Measurements from ENCODE around the gene PDE4DIP. TPM values are rescaled to one million over a fixed set of nuclear protein-coding genes. Genes with fewer than 3 reads are reported as not detected.
"Not testable (repeated sequence)": the region's sequence is repeated elsewhere in the genome, so short reads cannot be mapped to it uniquely, and the experiment has no call there.

The PDE4DIP gene
- total RNA-seq, 2 donors from 2014 or later, result 33.0 to 56.2 TPM

DNA sequence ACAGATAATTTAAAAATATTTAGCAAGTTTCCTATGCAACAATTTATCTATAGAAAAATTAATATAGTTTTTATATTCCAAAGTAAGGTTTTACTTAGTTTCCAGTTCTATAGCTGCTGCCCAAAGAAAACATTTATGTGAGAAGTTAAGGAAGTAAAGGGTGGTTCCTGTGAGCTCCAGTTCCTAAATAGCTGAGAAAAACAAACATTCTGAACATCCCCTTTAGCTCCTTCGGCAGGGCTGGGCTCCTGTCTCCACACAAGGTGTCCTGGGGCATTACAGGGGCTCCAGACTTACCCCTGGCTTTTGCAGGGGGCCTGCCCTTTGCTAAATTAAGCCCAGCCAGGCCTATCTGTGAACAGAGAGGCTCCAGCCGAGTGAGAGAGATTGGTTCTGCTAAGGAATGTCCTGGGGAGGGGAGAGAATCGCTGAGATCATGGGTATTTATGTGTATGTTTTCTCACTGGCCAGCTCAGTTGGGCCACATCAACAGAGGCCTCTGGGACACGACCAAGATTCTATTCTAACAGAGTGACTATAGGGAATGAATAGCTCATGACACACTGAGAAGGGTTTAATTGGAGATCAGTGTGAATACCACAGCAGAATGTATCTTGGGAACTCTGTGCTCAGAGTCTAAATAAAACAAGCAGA, 72.6 kb downstream of the PDE4DIP start:
- H3K27ac Mint-ChIP-seq, result not testable (repeated sequence)

DNA sequence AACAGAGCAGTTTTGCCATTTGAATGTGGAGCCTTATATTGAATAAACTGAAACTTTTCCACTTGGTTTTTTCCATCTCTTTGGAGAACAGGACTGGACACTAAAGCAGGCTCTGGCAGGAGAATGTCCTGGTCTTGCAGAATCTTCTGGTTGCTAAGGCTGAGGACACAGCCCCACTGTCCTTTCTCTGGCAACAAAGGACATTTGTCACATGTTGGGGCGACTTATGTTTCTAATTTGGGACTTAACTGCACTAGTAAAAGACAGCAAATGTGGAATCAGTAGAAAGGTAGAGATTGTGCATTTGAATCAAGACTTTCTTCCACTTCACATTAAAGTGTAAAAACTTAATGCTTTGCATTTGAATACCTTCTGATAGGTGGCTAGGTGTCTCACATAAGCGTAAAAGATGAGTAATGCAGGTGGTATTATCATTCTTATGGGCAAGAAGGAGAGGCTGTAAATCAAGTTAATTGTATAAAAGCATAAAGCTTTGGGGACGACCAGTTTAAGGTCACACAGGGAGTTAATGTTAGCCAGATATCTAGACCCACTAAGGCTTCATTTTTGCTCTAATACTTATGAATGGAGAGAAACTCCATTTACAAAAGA, 74.7 kb downstream of the PDE4DIP start:
- 90% methylated on average over 1 of the region's 3 CpGs; no CpG with 5 or more reads in 1 of the 2 experiments for WGBS, 2 experiments (ENCODE audit: insufficient coverage in 1 of 2, insufficient read length in 1 of 2)
- DNase-seq; H3K4me1 ChIP-seq (ENCODE audit: control insufficient read depth, insufficient read depth, low read length); H3K4me3 Mint-ChIP-seq; H3K27me3 ChIP-seq (ENCODE audit: control insufficient read depth, insufficient read depth, low read length, poor library complexity, severe bottlenecking); H3K36me3 ChIP-seq (ENCODE audit: control insufficient read depth, insufficient read depth, low read length); H3K27me3 Mint-ChIP-seq (ENCODE audit: insufficient read depth); H3K36me3 Mint-ChIP-seq (ENCODE audit: low read depth); H3K9me3 Mint-ChIP-seq; H3K27ac ChIP-seq (ENCODE audit: low read depth, low read length); H3K9me3 ChIP-seq (ENCODE audit: control insufficient read depth, low read length); H3K4me1 Mint-ChIP-seq; H3K27ac Mint-ChIP-seq; H3K9ac ChIP-seq (ENCODE audit: extremely low read depth, low read length, poor library complexity, severe bottlenecking); H3K4me3 ChIP-seq (ENCODE audit: low read length): not testable (repeated sequence)

More for the DNA sequence above, 72.6 kb downstream of the PDE4DIP start:
- H3K27me3 Mint-ChIP-seq (ENCODE audit: insufficient read depth); H3K36me3 ChIP-seq (ENCODE audit: control insufficient read depth, insufficient read depth, low read length); H3K4me1 Mint-ChIP-seq; H3K4me3 Mint-ChIP-seq; H3K27ac ChIP-seq (ENCODE audit: low read depth, low read length); H3K4me1 ChIP-seq (ENCODE audit: control insufficient read depth, insufficient read depth, low read length); H3K9me3 ChIP-seq (ENCODE audit: control insufficient read depth, low read length); H3K36me3 Mint-ChIP-seq (ENCODE audit: low read depth); H3K27me3 ChIP-seq (ENCODE audit: control insufficient read depth, insufficient read depth, low read length, poor library complexity, severe bottlenecking); H3K4me3 ChIP-seq (ENCODE audit: low read length); DNase-seq; H3K9me3 Mint-ChIP-seq; H3K9ac ChIP-seq (ENCODE audit: extremely low read depth, low read length, poor library complexity, severe bottlenecking): not testable (repeated sequence)
- 22% methylated on average over 1 of the region's 4 CpGs; no CpG with 5 or more reads in 1 of the 2 experiments for WGBS, 2 experiments (ENCODE audit: insufficient coverage in 1 of 2, insufficient read length in 1 of 2)

DNA sequence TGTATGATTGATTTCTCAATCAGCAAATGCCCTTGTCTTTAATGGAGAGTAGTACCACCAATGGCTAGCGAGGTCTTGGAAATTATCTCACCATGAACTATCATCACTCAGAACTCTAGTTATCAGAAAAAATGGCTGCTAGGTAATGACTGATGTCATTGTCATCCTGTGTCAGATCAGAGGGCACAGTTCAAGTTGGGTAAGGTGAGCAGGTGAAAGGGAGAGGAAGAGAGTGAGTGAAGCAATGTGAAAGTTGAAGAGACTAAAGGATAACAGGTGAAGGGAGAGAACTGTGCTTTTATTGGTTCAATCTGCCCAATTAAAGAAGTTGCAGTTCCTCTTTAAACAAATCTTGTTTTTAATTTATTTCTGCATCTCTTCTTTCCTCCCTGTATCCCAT, 76.8 kb downstream of the PDE4DIP start:
- not testable (repeated sequence) for H3K27ac Mint-ChIP-seq; H3K4me3 Mint-ChIP-seq; DNase-seq; H3K9ac ChIP-seq (ENCODE audit: extremely low read depth, low read length, poor library complexity, severe bottlenecking); H3K9me3 Mint-ChIP-seq; H3K4me1 ChIP-seq (ENCODE audit: control insufficient read depth, insufficient read depth, low read length); H3K27me3 Mint-ChIP-seq (ENCODE audit: insufficient read depth); H3K27me3 ChIP-seq (ENCODE audit: control insufficient read depth, insufficient read depth, low read length, poor library complexity, severe bottlenecking); H3K36me3 ChIP-seq (ENCODE audit: control insufficient read depth, insufficient read depth, low read length); H3K27ac ChIP-seq (ENCODE audit: low read depth, low read length); H3K4me1 Mint-ChIP-seq; H3K4me3 ChIP-seq (ENCODE audit: low read length); H3K36me3 Mint-ChIP-seq (ENCODE audit: low read depth); H3K9me3 ChIP-seq (ENCODE audit: control insufficient read depth, low read length)
- no CpG with 5 or more reads among the region's 1 CpG for WGBS, 2 experiments (ENCODE audit: insufficient coverage in 1 of 2, insufficient read length in 1 of 2)

DNA sequence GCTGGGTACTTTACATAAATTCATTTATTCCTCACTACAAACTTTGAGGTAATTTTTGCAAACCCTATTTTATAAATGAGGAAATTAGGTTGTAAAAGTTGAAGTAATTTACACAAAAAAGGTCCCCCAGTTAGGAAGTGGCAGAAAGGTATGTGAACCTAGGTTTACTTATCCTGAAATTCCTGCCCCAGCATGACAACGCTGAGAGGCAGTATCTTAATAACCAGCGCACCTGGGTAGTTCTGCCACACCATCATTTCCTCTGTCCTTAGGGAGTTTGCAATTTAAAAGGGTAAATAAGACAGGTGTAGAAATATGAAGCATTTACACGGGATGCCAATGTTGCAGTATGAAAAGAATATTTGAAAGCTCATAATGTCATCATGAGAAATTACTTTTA, 79.6 kb downstream of the PDE4DIP start:
- WGBS, 2 experiments (ENCODE audit: insufficient coverage in 1 of 2, insufficient read length in 1 of 2), result 88% methylated on average over 1 of the region's 3 CpGs; no CpG with 5 or more reads in 1 of the 2 experiments
- H3K9me3 Mint-ChIP-seq; H3K27me3 Mint-ChIP-seq (ENCODE audit: insufficient read depth); H3K4me3 ChIP-seq (ENCODE audit: low read length); DNase-seq; H3K36me3 Mint-ChIP-seq (ENCODE audit: low read depth); H3K36me3 ChIP-seq (ENCODE audit: control insufficient read depth, insufficient read depth, low read length); H3K4me1 Mint-ChIP-seq; H3K27ac Mint-ChIP-seq; H3K9me3 ChIP-seq (ENCODE audit: control insufficient read depth, low read length); H3K27me3 ChIP-seq (ENCODE audit: control insufficient read depth, insufficient read depth, low read length, poor library complexity, severe bottlenecking); H3K27ac ChIP-seq (ENCODE audit: low read depth, low read length); H3K9ac ChIP-seq (ENCODE audit: extremely low read depth, low read length, poor library complexity, severe bottlenecking); H3K4me3 Mint-ChIP-seq; H3K4me1 ChIP-seq (ENCODE audit: control insufficient read depth, insufficient read depth, low read length): not testable (repeated sequence)

DNA sequence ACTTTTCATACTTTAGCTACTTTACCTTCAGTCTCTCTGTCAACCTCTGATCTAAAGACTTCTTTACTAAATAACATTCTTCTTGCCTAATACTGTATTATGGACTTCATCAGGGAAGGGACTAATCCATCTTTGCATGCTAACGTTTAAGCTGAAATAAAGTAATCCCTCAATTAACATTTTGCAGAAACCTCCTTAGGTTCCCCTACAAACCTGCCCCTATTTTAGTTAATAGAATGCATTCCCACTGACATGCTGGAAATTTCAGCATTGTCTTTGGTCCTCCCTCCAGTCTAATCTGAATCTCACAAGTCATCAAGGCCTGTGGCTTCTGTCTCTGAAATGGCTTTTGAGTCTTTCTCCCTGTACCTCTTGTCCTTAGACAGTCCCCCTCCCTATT, 83.4 kb downstream of the PDE4DIP start:
- H3K27me3 Mint-ChIP-seq (ENCODE audit: insufficient read depth); DNase-seq; H3K27ac ChIP-seq (ENCODE audit: low read depth, low read length); H3K27me3 ChIP-seq (ENCODE audit: control insufficient read depth, insufficient read depth, low read length, poor library complexity, severe bottlenecking); H3K27ac Mint-ChIP-seq; H3K36me3 ChIP-seq (ENCODE audit: control insufficient read depth, insufficient read depth, low read length); H3K9me3 Mint-ChIP-seq; H3K4me3 ChIP-seq (ENCODE audit: low read length); H3K36me3 Mint-ChIP-seq (ENCODE audit: low read depth); H3K4me1 Mint-ChIP-seq; H3K9me3 ChIP-seq (ENCODE audit: control insufficient read depth, low read length); H3K4me3 Mint-ChIP-seq; H3K9ac ChIP-seq (ENCODE audit: extremely low read depth, low read length, poor library complexity, severe bottlenecking); H3K4me1 ChIP-seq (ENCODE audit: control insufficient read depth, insufficient read depth, low read length): not testable (repeated sequence)
- WGBS, 2 experiments (ENCODE audit: insufficient coverage in 1 of 2, insufficient read length in 1 of 2), result no CpG with 5 or more reads among the region's 1 CpG

DNA sequence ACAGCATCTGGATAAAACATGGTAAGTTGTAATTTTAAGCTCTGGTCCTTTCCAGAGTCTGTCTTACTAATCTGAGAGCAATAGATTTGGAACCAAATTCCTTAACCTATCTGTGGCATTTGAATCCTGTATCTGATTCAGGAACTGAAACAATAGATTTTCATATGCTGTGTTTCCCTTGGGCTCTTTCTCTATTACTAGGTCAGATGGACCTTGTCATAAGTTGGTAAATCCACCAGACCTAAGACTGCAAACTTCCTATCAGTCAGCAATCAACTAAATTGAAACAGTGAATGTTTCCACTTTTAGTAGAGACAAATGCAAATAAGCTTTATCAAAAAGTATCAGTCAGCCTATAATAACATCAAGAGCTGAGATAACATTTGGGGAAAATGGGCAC, 85.0 kb downstream of the PDE4DIP start:
- H3K27ac Mint-ChIP-seq, result not testable (repeated sequence)

DNA sequence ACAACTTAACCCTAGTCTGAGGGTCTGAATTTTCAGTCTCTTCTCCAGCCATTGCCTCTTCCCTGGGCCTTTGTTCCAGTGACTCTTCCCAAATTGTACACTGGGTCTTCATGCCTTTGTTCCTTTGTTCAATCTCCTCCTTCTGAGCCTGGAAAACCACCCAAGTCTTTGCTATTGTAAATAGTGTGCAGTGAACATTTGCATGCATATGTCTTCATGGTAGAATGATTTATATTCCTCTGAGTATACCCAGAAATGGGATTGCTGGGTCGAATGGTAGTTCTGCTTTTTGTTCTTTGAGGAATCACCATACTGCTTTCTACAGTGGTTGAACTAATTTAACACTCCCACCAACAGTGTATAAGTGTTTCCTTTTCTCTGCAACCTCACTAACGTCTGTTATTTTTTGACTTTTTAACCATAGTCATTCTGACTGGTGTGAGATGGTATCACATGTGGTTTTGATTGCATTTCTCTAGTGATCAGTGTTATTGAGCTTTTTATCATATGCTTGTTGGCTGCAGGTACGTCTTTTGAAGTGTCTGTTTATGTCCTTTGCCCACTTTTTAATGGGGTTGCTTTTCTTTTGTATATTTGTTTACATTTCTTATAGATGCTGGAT, 91.3 kb downstream of the PDE4DIP start:
- H3K27ac ChIP-seq (ENCODE audit: low read depth, low read length); H3K36me3 ChIP-seq (ENCODE audit: control insufficient read depth, insufficient read depth, low read length); H3K4me3 Mint-ChIP-seq; H3K36me3 Mint-ChIP-seq (ENCODE audit: low read depth); H3K27me3 ChIP-seq (ENCODE audit: control insufficient read depth, insufficient read depth, low read length, poor library complexity, severe bottlenecking); H3K27ac Mint-ChIP-seq; H3K27me3 Mint-ChIP-seq (ENCODE audit: insufficient read depth); H3K4me1 Mint-ChIP-seq; H3K9ac ChIP-seq (ENCODE audit: extremely low read depth, low read length, poor library complexity, severe bottlenecking); H3K9me3 ChIP-seq (ENCODE audit: control insufficient read depth, low read length); H3K9me3 Mint-ChIP-seq; H3K4me1 ChIP-seq (ENCODE audit: control insufficient read depth, insufficient read depth, low read length); H3K4me3 ChIP-seq (ENCODE audit: low read length); DNase-seq: not testable (repeated sequence)
- no CpG with 5 or more reads among the region's 3 CpGs for WGBS, 2 experiments (ENCODE audit: insufficient coverage in 1 of 2, insufficient read length in 1 of 2)

More for the DNA sequence above, 85.0 kb downstream of the PDE4DIP start:
- not testable (repeated sequence) for H3K36me3 ChIP-seq (ENCODE audit: control insufficient read depth, insufficient read depth, low read length); H3K9me3 ChIP-seq (ENCODE audit: control insufficient read depth, low read length); H3K4me3 ChIP-seq (ENCODE audit: low read length); H3K4me1 ChIP-seq (ENCODE audit: control insufficient read depth, insufficient read depth, low read length); H3K9ac ChIP-seq (ENCODE audit: extremely low read depth, low read length, poor library complexity, severe bottlenecking); H3K4me3 Mint-ChIP-seq; H3K27me3 ChIP-seq (ENCODE audit: control insufficient read depth, insufficient read depth, low read length, poor library complexity, severe bottlenecking); H3K27ac ChIP-seq (ENCODE audit: low read depth, low read length); H3K36me3 Mint-ChIP-seq (ENCODE audit: low read depth); DNase-seq; H3K27me3 Mint-ChIP-seq (ENCODE audit: insufficient read depth); H3K4me1 Mint-ChIP-seq; H3K9me3 Mint-ChIP-seq
